ENCODE data around the gene TKT. TPM values are rescaled to one million over a fixed set of nuclear protein-coding genes. Genes with fewer than 3 reads are reported as not detected.
A peak's percentile ranks its signal among the peaks of the same experiment; 100 is the strongest.

Gene TKT
- polyA plus RNA-seq, 4 donors: 94.5 to 129 (median 101) TPM

DNA sequence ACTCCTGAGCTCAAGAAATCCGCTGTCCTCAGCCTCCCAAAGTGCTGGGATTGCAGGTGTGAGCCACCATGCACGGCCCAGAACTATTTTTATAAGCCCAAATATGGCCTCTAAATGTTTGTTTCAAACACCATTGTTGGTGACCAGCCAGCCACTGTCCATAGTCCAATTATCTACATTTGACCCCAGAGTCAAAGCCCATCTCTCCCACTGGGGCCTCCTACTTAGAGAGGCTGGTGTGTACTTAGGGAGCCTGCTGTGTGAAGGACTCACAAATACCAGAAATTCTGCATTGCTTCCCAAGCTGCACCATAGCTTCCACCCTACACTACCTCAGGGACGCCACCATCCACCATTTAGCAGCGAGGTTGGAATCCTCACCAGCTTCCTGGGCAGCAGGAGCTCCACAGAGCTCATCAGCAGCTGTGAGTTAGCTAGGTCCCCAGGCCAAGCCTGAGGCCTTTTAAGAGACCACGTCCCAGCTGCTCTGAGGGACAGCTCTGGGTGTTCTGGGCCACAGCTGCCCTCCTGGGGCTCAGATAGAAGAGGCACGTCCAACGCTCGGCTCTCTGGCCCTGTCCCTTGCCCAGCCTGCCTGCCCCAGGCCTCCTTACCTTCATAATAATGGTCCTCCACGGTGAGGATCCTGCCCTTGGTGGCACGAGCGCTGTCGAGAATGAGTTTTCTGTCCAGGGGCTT is 29.5 kb downstream of the TKT start:
- DNase-seq (ENCODE audit: low read depth in 4 of 4, low spot score in 3 of 4): no peak

DNA sequence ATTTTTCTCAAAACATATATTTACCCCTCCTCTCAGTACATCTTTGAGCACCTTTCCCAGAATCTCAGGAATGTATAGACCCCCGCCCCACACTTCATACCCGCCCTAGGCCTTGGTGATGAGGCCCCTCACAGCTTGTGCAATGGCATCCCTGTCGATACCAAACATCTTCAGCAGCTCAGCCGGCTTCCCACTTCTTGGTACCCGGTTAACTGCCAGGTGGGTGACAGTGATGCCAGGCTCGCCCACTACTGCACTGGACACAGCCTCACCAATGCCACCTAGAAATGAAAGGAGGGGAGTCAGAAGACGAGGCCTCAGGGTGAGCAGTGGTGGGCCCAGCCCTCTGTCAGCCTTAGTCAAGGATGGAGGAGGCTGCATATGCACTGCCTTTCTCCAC is 30.2 kb downstream of the TKT start:
- no peak for DNase-seq (ENCODE audit: low read depth in 4 of 4, low spot score in 3 of 4)

- no peak for DNase-seq (ENCODE audit: low read depth in 4 of 4, low spot score in 3 of 4)
These were observed 30.6 kb downstream of the TKT start for GRCh38 chr3:53225181-53225580.

DNA sequence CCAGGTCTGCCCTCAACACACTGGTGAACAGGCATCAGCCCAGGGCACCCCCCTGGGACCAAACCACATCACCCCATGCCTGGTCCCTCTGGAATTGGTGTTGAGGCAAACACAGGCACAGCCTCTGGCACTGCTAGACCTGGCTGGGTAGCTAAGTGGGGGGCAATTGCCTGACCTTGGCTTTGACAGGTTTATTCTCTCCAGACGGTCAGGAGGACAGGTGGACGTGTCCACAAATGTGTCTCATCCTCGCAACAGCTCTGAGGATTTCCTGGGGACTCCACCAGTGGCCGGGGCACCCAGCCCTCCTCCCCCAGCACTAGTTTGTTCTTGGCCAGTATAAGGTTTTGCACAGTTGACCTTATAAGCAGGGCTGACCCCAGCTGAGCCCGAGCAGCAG is 31.3 kb downstream of the TKT start:
- DNase-seq (ENCODE audit: low read depth in 4 of 4, low spot score in 3 of 4): no peak

- no peak for DNase-seq (ENCODE audit: low read depth in 4 of 4, low spot score in 3 of 4)
These were observed 31.8 kb downstream of the TKT start for GRCh38 chr3:53224026-53224425.

GRCh38 chr3:53223541-53223966 is 32.3 kb downstream of the TKT start:
- no peak for DNase-seq (ENCODE audit: low read depth in 4 of 4, low spot score in 3 of 4)

DNA sequence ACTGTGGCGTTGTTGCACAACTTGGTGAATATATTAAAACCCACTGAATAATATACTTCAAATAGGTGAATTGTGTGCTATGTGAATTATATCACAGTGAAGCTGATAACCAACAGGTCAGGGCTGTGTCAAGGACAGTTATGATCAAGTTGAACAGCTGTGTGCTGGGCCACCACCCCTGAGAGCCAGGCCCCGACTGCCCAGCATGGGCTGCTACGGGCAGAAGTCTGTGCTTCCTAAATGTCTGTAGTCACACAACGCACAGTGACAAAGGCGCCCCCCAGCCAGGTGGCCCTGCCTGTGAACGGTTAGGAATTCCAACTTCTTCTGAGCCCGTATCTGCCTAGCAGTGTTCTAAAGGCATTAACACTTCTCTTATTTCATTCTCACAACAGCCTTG is 32.8 kb downstream of the TKT start:
- no peak for DNase-seq (ENCODE audit: low read depth in 4 of 4, low spot score in 3 of 4)

GRCh38 chr3:53222183-53222901 is 33.5 kb downstream of the TKT start:
- DNase-seq (ENCODE audit: low read depth in 4 of 4, low spot score in 3 of 4): no peak

GRCh38 chr3:53221827-53222182 is 34.0 kb downstream of the TKT start:
- no peak for DNase-seq (ENCODE audit: low read depth in 4 of 4, low spot score in 3 of 4)

- no peak for DNase-seq (ENCODE audit: low read depth in 4 of 4, low spot score in 3 of 4)
These were observed 34.5 kb downstream of the TKT start for GRCh38 chr3:53221345-53221744.

DNA sequence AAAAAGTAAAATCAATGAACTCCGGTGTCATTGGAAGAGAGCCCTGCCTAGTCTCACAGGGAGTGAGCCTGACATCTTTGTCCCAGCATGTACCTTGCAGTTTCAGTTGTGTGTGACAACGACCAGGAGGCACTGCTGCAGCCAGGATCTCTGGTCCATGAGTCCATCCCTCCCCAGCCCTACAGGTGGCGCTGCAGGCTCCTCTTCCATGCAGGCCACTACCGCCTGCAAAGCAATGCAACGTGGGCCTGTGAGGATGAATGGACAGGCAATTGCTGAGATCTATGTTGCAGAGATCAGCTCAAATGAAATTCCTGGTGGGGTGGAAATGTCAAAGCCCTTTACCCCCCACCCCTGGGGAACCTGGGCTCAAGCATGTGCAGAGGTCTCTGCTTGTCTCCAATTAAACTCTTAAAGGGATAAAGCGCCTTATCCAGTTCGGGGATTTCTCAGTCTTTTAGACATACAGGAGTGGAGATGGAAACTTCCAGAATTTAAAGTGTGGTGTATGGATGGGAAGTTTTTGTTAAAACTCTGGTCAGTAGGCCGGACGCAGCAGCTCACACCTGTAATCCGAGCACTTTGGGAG is 35.8 kb downstream of the TKT start:
- peak; percentile 44 to 59 (median 54) for DNase-seq (ENCODE audit: low read depth in 4 of 4, low spot score in 3 of 4)

DNA sequence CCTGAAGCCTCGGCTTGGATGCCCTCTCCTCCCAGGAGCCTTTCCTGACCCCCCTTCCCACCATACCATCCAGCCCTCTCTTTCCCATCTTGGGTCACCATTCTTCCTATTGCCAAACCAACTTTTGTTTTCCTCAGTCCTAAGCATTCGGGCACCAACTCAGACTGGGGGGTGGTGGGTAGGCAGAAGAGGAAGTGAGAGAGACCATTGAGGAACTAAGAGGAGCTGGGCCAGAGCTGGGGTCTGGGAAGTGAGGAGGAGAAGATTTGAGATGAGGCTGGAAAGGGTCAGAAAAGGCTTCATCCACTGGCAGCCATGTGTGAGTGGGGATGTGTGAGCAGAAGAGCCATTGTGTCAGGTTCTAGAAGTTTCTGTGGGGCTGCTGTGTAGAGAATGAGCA is 37.7 kb downstream of the TKT start:
- no peak for DNase-seq (ENCODE audit: low read depth in 4 of 4, low spot score in 3 of 4)

- DNase-seq (ENCODE audit: low read depth in 4 of 4, low spot score in 3 of 4): no peak
These were observed 38.6 kb downstream of the TKT start for GRCh38 chr3:53217175-53217574.

DNA sequence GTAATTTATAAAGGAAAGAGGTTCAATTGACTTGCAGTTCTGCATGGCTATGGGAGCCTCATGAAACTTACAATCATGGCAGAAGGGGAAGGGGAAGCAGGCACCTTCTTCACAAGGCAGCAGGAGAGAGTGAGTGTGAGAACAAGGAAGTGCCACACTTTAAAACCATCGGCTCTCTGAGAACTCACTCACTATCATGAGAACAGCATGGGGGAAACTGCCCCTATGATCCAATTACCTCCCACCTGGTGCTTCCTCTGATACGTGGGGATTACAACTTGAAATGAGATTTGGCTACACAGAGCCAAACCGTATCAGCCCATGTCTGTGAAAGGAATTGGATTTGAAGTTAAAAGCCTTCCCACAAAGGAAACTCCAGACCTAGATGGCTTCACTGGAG is 39.1 kb downstream of the TKT start:
- no peak for DNase-seq (ENCODE audit: low read depth in 4 of 4, low spot score in 3 of 4)

DNA sequence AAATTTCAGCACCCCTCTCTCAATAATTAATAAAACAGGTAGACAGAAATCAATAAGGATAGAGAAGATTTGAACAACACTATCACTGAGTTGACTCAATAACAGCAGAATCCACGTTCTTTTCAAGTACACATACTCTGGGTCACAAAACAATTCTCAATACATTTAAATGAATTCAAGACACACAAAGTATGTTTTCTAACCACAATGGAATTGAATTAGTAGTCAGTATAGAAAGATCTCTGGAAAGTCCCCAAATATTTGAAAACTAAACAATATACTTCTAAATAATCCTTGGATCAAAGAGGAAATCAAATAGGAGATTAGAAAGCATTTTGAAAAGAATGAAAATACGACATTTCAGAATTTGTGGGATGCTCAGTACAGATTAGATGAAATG is 40.0 kb downstream of the TKT start:
- DNase-seq (ENCODE audit: low read depth in 4 of 4, low spot score in 3 of 4): no peak

DNA sequence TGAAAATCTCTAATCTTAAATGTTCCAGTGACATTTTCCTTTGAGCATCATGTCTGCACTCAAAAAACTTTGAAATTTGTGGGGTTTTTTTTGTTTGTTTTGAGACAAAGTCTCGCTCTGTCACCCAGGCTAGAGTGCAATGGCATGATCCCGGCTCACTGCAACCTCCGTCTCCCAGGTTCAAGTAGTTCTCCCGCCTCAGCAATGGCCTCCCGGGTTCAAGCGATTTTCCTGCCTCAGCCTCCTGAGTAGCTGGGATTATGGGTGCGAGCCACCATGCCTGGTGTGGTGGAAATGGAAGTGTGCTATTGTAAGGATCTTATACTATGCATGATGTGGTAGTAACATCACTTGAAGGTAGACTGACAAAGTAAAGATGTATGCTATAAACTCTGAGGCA is 42.5 kb downstream of the TKT start:
- no peak for DNase-seq (ENCODE audit: low read depth in 4 of 4, low spot score in 3 of 4)

DNA sequence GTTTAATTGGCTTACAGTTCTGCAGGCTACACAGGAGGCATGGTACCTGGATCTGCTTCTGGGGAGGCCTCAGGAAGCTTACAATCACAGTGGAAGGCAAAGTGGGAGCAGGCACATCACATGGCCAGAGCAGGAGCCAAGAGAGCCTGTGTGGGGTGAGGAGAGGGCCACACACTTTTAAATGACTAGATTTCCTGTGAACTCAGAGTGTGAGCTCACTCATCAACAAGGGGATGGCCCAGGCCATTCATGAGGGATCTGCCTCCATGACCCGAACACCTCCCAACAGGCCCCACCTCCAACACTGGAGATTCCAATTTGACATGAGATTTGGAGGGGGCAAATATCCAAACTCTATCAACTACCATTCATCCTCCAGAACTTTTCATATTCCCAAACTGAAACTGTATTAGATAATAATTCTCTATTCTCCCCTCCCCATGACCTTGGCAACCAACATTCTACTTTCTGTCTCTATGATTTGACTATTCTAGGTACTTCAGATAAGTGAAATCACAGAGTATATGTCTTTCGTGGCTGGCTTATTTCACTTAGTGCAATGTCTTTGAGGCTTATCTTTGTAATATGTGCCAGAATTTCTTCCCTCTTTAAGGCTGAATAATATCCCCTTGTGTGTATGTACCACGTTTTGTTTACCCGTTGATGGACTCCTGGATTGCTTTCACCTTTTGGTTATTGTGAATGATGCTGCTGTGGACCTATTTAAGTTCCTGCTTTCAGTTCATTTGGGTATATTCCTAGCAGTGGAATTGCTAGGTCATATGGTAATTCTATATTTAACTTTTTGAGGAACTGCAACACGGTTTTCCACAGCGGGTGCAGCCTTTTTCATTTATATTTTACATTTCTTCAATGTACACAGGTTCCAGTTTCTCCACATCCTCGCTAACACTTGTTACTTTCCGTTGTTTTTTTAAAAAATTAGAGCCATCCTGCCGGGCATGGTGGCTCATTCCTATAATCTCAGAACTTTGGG is 43.8 kb downstream of the TKT start:
- DNase-seq (ENCODE audit: low read depth in 4 of 4, low spot score in 3 of 4): no peak

- DNase-seq (ENCODE audit: low read depth in 4 of 4, low spot score in 3 of 4): no peak
These were observed 53.3 kb downstream of the TKT start for GRCh38 chr3:53202331-53203015.

- no peak for DNase-seq (ENCODE audit: low read depth in 4 of 4, low spot score in 3 of 4)
These were observed 55.0 kb downstream of the TKT start for GRCh38 chr3:53200501-53201498.

All from right renal pelvis (tissue), 4 donors.